ENCODE measurements around the gene SMAP1.

SMAP1 gene

GRCh38 chr6:70844301-70844700 is 176.6 kb downstream of the SMAP1 start:
- DNase-seq: no peak

GRCh38 chr6:70846207-70846835 is 178.6 kb downstream of the SMAP1 start:
- no peak for DNase-seq

GRCh38 chr6:70847106-70848084 is 179.7 kb downstream of the SMAP1 start:
- no peak for DNase-seq

- DNase-seq: no peak
Measured at GRCh38 chr6:70849348-70850069, 181.8 kb downstream of the SMAP1 start.

- no peak for DNase-seq
Measured at GRCh38 chr6:70852667-70853246, 185.1 kb downstream of the SMAP1 start.

GRCh38 chr6:70857387-70858077 is 189.8 kb downstream of the SMAP1 start:
- DNase-seq: no peak

- DNase-seq: no peak
Measured at GRCh38 chr6:70860045-70860444, 192.4 kb downstream of the SMAP1 start.

- no peak for DNase-seq
Measured at GRCh38 chr6:70860920-70861319, 193.2 kb downstream of the SMAP1 start.

GRCh38 chr6:70863343-70863742 is 195.7 kb downstream of the SMAP1 start:
- no peak for DNase-seq

GRCh38 chr6:70864401-70864800 is 196.7 kb downstream of the SMAP1 start:
- DNase-seq: no peak

- DNase-seq: no peak
Measured at GRCh38 chr6:70872469-70872868, 204.8 kb downstream of the SMAP1 start.

- no peak for DNase-seq
Measured at GRCh38 chr6:70874181-70874913, 206.7 kb downstream of the SMAP1 start.

- DNase-seq: no peak
Measured at GRCh38 chr6:70879496-70879895, 211.8 kb downstream of the SMAP1 start.

GRCh38 chr6:70884074-70884983 is 216.6 kb downstream of the SMAP1 start:
- peak; percentile 65 for DNase-seq

- no peak for DNase-seq
Measured at GRCh38 chr6:70886071-70886470, 218.4 kb downstream of the SMAP1 start.

GRCh38 chr6:70886661-70887060 is 219.0 kb downstream of the SMAP1 start:
- no peak for DNase-seq

- DNase-seq: no peak
Measured at GRCh38 chr6:70889270-70889669, 221.6 kb downstream of the SMAP1 start.

- DNase-seq: no peak
Measured at GRCh38 chr6:70894001-70894400, 226.3 kb downstream of the SMAP1 start.

GRCh38 chr6:70900047-70900446 is 232.4 kb downstream of the SMAP1 start:
- DNase-seq: no peak

- DNase-seq: no peak
Measured at GRCh38 chr6:70901324-70901723, 233.6 kb downstream of the SMAP1 start.

Data from CD4-positive, alpha-beta T cell treated with Interleukin-21 for 1 hour (primary cell).